SK-N-MC (cell line): Measurements from ENCODE around the gene RNLS.

Experiments
- DNase-seq: peaks from one replicate; pipeline ENCODE4 v3.0.0-alpha.2; 2011; ENCODE audit warnings: low read depth, low spot score
- H3K27ac ChIP-seq: fragments of 200-600 bp; sonication (generic); 2 replicates; pipeline ENCODE4 v1.5.1; 2016; ENCODE audit warnings: mixed run types
- H3K36me3 ChIP-seq: fragments of 200-600 bp; sonication (generic); 2 replicates; pipeline ENCODE4 v1.6.1; 2017; ENCODE audit warnings: antibody characterized with exemption, low read length, mixed read lengths; ENCODE audit not compliant: insufficient read depth
- H3K4me3 ChIP-seq: fragments of 200-600 bp; sonication (generic); 2 replicates; pipeline ENCODE4 v1.5.1; 2016
- H3K9ac ChIP-seq: fragments of 200-600 bp; sonication (generic); 2 replicates; pipeline ENCODE4 v1.8.0; 2017; ENCODE audit warnings: mixed run types, mixed read lengths; ENCODE audit not compliant: insufficient read length
- H3K9me3 ChIP-seq: fragments of 200-600 bp; sonication (generic); 2 replicates; pipeline ENCODE4 v1.6.1; 2017; ENCODE audit warnings: low read depth, mild to moderate bottlenecking, antibody characterized with exemption, low read length, moderate library complexity, mixed read lengths
- EZH2 ChIP-seq: fragments of 200-600 bp; sonication (generic); IDR thresholded peaks from one replicate; pipeline ENCODE4 v1.6.1; 2017; ENCODE audit warnings: antibody characterized with exemption
- FOXP2 ChIP-seq: optimal IDR thresholded peaks from 2 replicates; pipeline ENCODE3; 2011; ENCODE audit warnings: mild to moderate bottlenecking, moderate library complexity; ENCODE audit not compliant: insufficient read depth; ENCODE audit errors: extremely low read length, control extremely low read depth
- POLR2AphosphoS5 ChIP-seq: IDR thresholded peaks from 2 replicates; pipeline ENCODE4 v1.6.1; 2012; ENCODE audit warnings: mild to moderate bottlenecking, low read depth, low read length, borderline replicate concordance

RNLS gene

GRCh38 chr10:88557658-88558057 lies 25.5 kb downstream of the RNLS start:
- Histone ChIP-seq H3K36me3 (no peaks in the 10 kb centered on the region), H3K9ac (no peak overlapping the region), H3K27ac (no peak overlapping the region), H3K4me3 (no peak overlapping the region), H3K9me3 (no peaks in the 10 kb centered on the region)
- TF ChIP-seq EZH2 (no peak), POLR2AphosphoS5 (no peak), FOXP2 (no peak)
- DNase-seq: no peak

- no peak overlapping the region for H3K4me3 ChIP-seq
- no peaks in the 10 kb centered on the region for H3K9me3 ChIP-seq
- H3K27ac ChIP-seq: no peak overlapping the region
- TF ChIP-seq EZH2 (no peak), POLR2AphosphoS5 (no peak), FOXP2 (no peak)
- H3K9ac ChIP-seq: no peak overlapping the region
- no peak for DNase-seq
- H3K36me3 ChIP-seq: no peaks in the 10 kb centered on the region
These were observed 25.9 kb downstream of the RNLS start for GRCh38 chr10:88557256-88557655.

GRCh38 chr10:88555190-88555908 lies 27.8 kb downstream of the RNLS start:
- no peak overlapping the region for H3K4me3 ChIP-seq
- no peaks in the 10 kb centered on the region for H3K9me3 ChIP-seq
- TF ChIP-seq FOXP2 (no peak), EZH2 (no peak), POLR2AphosphoS5 (no peak)
- H3K9ac ChIP-seq: no peak overlapping the region
- H3K27ac ChIP-seq: no peak overlapping the region
- no peaks in the 10 kb centered on the region for H3K36me3 ChIP-seq
- no peak for DNase-seq

GRCh38 chr10:88553116-88553752 lies 29.9 kb downstream of the RNLS start:
- TF ChIP-seq POLR2AphosphoS5 (no peak), EZH2 (no peak), FOXP2 (no peak)
- no peak overlapping the region for H3K9ac ChIP-seq
- H3K36me3 ChIP-seq: no peaks in the 10 kb centered on the region
- DNase-seq: no peak
- no peak overlapping the region for H3K27ac ChIP-seq
- no peaks in the 10 kb centered on the region for H3K9me3 ChIP-seq
- H3K4me3 ChIP-seq: no peak overlapping the region

- no peak for TF ChIP-seq EZH2
- no peak for TF ChIP-seq FOXP2
- no peak for TF ChIP-seq POLR2AphosphoS5
These were observed 31.9 kb downstream of the RNLS start for GRCh38 chr10:88551246-88551645.

GRCh38 chr10:88546497-88546896 lies 36.6 kb downstream of the RNLS start:
- DNase-seq: no peak
- no peak overlapping the region for H3K9ac ChIP-seq
- H3K36me3 ChIP-seq: no peaks in the 10 kb centered on the region
- no peak for TF ChIP-seq POLR2AphosphoS5
- TF ChIP-seq EZH2: no peak
- TF ChIP-seq FOXP2: no peak
- H3K4me3 ChIP-seq: no peak overlapping the region
- H3K27ac ChIP-seq: no peak overlapping the region
- H3K9me3 ChIP-seq: no peaks in the 10 kb centered on the region

More at GRCh38 chr10:88551246-88551645, 31.9 kb downstream of the RNLS start:
- DNase-seq: no peak
- H3K27ac ChIP-seq: no peak overlapping the region
- no peaks in the 10 kb centered on the region for H3K36me3 ChIP-seq
- H3K9me3 ChIP-seq: no peaks in the 10 kb centered on the region
- no peak overlapping the region for H3K4me3 ChIP-seq
- no peak overlapping the region for H3K9ac ChIP-seq

- DNase-seq: no peak
- TF ChIP-seq EZH2 (no peak), FOXP2 (no peak), POLR2AphosphoS5 (no peak)
- no peaks in the 10 kb centered on the region for H3K9me3 ChIP-seq
- H3K36me3 ChIP-seq: no peaks in the 10 kb centered on the region
- H3K27ac ChIP-seq: no peak overlapping the region
- H3K9ac ChIP-seq: no peak overlapping the region
- no peak overlapping the region for H3K4me3 ChIP-seq
These were observed 37.8 kb downstream of the RNLS start for GRCh38 chr10:88545359-88545758.

- no peak overlapping the region for H3K9ac ChIP-seq
- no peak for DNase-seq
- H3K27ac ChIP-seq: no peak overlapping the region
- no peak overlapping the region for H3K4me3 ChIP-seq
- H3K36me3 ChIP-seq: no peaks in the 10 kb centered on the region
- no peak for TF ChIP-seq POLR2AphosphoS5
- no peak for TF ChIP-seq EZH2
- TF ChIP-seq FOXP2: no peak
- H3K9me3 ChIP-seq: no peaks in the 10 kb centered on the region
These were observed 38.8 kb downstream of the RNLS start for GRCh38 chr10:88544140-88544870.
